IMR-90 (cell line): ENCODE results near the gene LETM1. TPM values are rescaled to one million over a fixed set of nuclear protein-coding genes. Genes with fewer than 3 reads are reported as not detected.

ENCODE experiments used
- ATAC-seq: fragments of 200-7000 bp; cut with Tn5 transposase; 2 replicates; pipeline ENCODE4 v1.9.1; 2020; ENCODE audit warnings: low read depth, mild to moderate bottlenecking, moderate library complexity
- BruUV-seq: library from RNA; stranded (reverse); fragments of 400-500 nt; replicated peaks from 2 replicates; lab custom pipeline; 2021; lab: Mats Ljungman, UMichigan
- CTCF ChIA-PET: fragments of 300-600 bp; formaldehyde crosslinking; extraction: SDS; loops from one replicate; lab custom pipeline; 2021; ENCODE audit warnings: antibody characterized with exemption; lab: Yijun Ruan, JAX
- POLR2A ChIA-PET: fragments of 300-600 bp; sonication (Branson Sonifier 250); formaldehyde crosslinking; loops from one replicate; lab custom pipeline; 2022; ENCODE audit warnings: antibody characterized with exemption; ENCODE audit not compliant: unreplicated experiment; lab: Charles Lee
- DNase-seq: peaks from one replicate; pipeline ENCODE4 v3.0.0; 2013
- H2AFZ ChIP-seq: replicated peaks from 2 replicates; pipeline ENCODE3; 2013; ENCODE audit warnings: low read length, mild to moderate bottlenecking; ENCODE audit not compliant: poor library complexity
- H2AK5ac ChIP-seq: 2 replicates; pipeline ENCODE4 v1.6.1; 2013; ENCODE audit warnings: low read depth, low read length, inconsistent platforms
- H2AK9ac ChIP-seq: replicated peaks from 2 replicates; pipeline ENCODE3; 2013; ENCODE audit warnings: mild to moderate bottlenecking, low read depth, low read length, moderate library complexity; ENCODE audit not compliant: poor library complexity
- H2BK120ac ChIP-seq: 2 replicates; pipeline ENCODE4 v1.6.1; 2013; ENCODE audit warnings: low read depth, low read length, inconsistent platforms
- H2BK15ac ChIP-seq: 3 replicates; pipeline ENCODE4 v1.6.1; 2013; ENCODE audit warnings: low read depth, low read length, inconsistent platforms
- H2BK20ac ChIP-seq: 2 replicates; pipeline ENCODE4 v1.6.1; 2013; ENCODE audit warnings: low read depth, mild to moderate bottlenecking, inconsistent platforms, low read length, moderate library complexity
- H2BK5ac ChIP-seq: 2 replicates; pipeline ENCODE4 v1.6.1; 2013; ENCODE audit warnings: mild to moderate bottlenecking, low read depth, low read length, inconsistent platforms; ENCODE audit not compliant: poor library complexity, severe bottlenecking
- H3K14ac ChIP-seq: replicated peaks from 2 replicates; pipeline ENCODE4 v1.6.1; 2013; ENCODE audit warnings: low read depth, low read length, inconsistent platforms
- H3K18ac ChIP-seq: 2 replicates; pipeline ENCODE4 v1.6.1; 2013; ENCODE audit warnings: low read depth, low read length, control low read depth
- H3K23ac ChIP-seq: 2 replicates; pipeline ENCODE4 v1.6.1; 2013; ENCODE audit warnings: low read depth, low read length, inconsistent platforms
- H3K27ac ChIP-seq: 2 replicates; pipeline ENCODE4 v1.5.1; 2013; ENCODE audit warnings: mild to moderate bottlenecking, control low read depth, low read length; ENCODE audit not compliant: insufficient read depth
- H3K27me3 ChIP-seq: 2 replicates; pipeline ENCODE4 v1.6.1; 2013; ENCODE audit warnings: low read length; ENCODE audit not compliant: control insufficient read depth, insufficient read depth
- H3K36me3 ChIP-seq: 2 replicates; pipeline ENCODE4 v1.6.1; 2013; ENCODE audit warnings: low read length, mixed read lengths; ENCODE audit not compliant: control insufficient read depth, insufficient read depth
- H3K4ac ChIP-seq: 2 replicates; pipeline ENCODE4 v1.6.1; 2013; ENCODE audit warnings: low read depth, low read length, inconsistent platforms
- H3K4me1 ChIP-seq: 2 replicates; pipeline ENCODE4 v1.6.1; 2013; ENCODE audit warnings: low read length, mixed read lengths; ENCODE audit not compliant: control insufficient read depth, insufficient read depth
- H3K4me2 ChIP-seq: 2 replicates; pipeline ENCODE4 v1.6.1; 2013; ENCODE audit warnings: low read depth, mild to moderate bottlenecking, control low read depth, low read length, moderate library complexity
- H3K4me3 ChIP-seq: 2 replicates; pipeline ENCODE4 v1.5.1; 2013; ENCODE audit warnings: low read depth, mild to moderate bottlenecking, control low read depth, low read length, moderate library complexity; ENCODE audit not compliant: insufficient read depth
- H3K56ac ChIP-seq: 2 replicates; pipeline ENCODE4 v1.6.1; 2013; ENCODE audit warnings: low read length, inconsistent platforms; ENCODE audit not compliant: insufficient read depth; ENCODE audit errors: extremely low read depth
- H3K79me1 ChIP-seq, 2 experiments: 2 replicates each; pipeline ENCODE4 v1.6.1; 2013; ENCODE audit warnings: low read length in 2 of 2, inconsistent platforms in 1 of 2, low read depth in 1 of 2
- H3K9ac ChIP-seq: 2 replicates; pipeline ENCODE4 v1.6.1; 2013; ENCODE audit warnings: low read depth, low read length, control low read depth
- H3K9me1 ChIP-seq: 2 replicates; pipeline ENCODE4 v1.6.1; 2013; ENCODE audit warnings: low read length, inconsistent platforms; ENCODE audit not compliant: insufficient read depth
- H3K9me3 ChIP-seq: 2 replicates; pipeline ENCODE4 v1.6.1; 2013; ENCODE audit warnings: low read length; ENCODE audit not compliant: control insufficient read depth, insufficient read depth
- H4K20me1 ChIP-seq: 2 replicates; pipeline ENCODE4 v1.6.1; 2013; ENCODE audit warnings: low read length, inconsistent platforms; ENCODE audit not compliant: insufficient read depth
- H4K5ac ChIP-seq: 2 replicates; pipeline ENCODE4 v1.6.1; 2013; ENCODE audit warnings: mild to moderate bottlenecking, low read depth, low read length, control low read depth
- H4K8ac ChIP-seq, 2 experiments: 2 replicates each; pipeline ENCODE4 v1.6.1; 2013; ENCODE audit warnings: low read depth in 2 of 2, low read length in 2 of 2, control low read depth in 1 of 2, inconsistent platforms in 1 of 2
- H4K91ac ChIP-seq: 2 replicates; pipeline ENCODE4 v1.6.1; 2013; ENCODE audit warnings: low read depth, low read length, inconsistent platforms; ENCODE audit not compliant: insufficient read depth
- BHLHE40 ChIP-seq: fragments of 150-350 bp; IDR thresholded peaks from 2 replicates; pipeline ENCODE4 v1.6.1; 2016; ENCODE audit warnings: mild to moderate bottlenecking, low read depth, low read length
- CEBPB ChIP-seq: IDR thresholded peaks from 2 replicates; pipeline ENCODE4 v1.6.1; 2012; ENCODE audit warnings: low read depth, low read length, improper control_type of control experiment
- CTCF ChIP-seq: conservative IDR thresholded peaks from 2 replicates; pipeline ENCODE4 v1.5.1; 2012; ENCODE audit warnings: mild to moderate bottlenecking, low read depth, low read length, improper control_type of control experiment
- FOS ChIP-seq: fragments of 150-350 bp; IDR thresholded peaks from 2 replicates; pipeline ENCODE4 v1.6.1; 2016; ENCODE audit warnings: low read depth, low read length
- MAFK ChIP-seq: IDR thresholded peaks from 2 replicates; pipeline ENCODE4 v1.6.1; 2012; ENCODE audit warnings: low read depth, low read length, improper control_type of control experiment
- MXI1 ChIP-seq: IDR thresholded peaks from 2 replicates; pipeline ENCODE4 v1.6.1; 2012; ENCODE audit warnings: low read depth, mild to moderate bottlenecking, low read length, moderate library complexity, borderline replicate concordance
- POLR2A ChIP-seq: IDR thresholded peaks from 2 replicates; pipeline ENCODE4 v1.6.1; 2012; ENCODE audit warnings: mild to moderate bottlenecking, low read depth, low read length
- RAD21 ChIP-seq: IDR thresholded peaks from 2 replicates; pipeline ENCODE4 v1.6.1; 2012; ENCODE audit warnings: low read length, improper control_type of control experiment
- USF2 ChIP-seq: fragments of 150-350 bp; IDR thresholded peaks from 2 replicates; pipeline ENCODE4 v1.6.1; 2017; ENCODE audit warnings: mild to moderate bottlenecking, antibody characterized with exemption, low read length, low read depth
- WGBS, 2 experiments: methylation state at CpG; one replicate each; pipeline versions ENCODE4 v1.1.5 to v1.1.7; 2013; ENCODE audit warnings: missing lambda C conversion rate in 2 of 2; ENCODE audit not compliant: insufficient read length in 1 of 2; ENCODE audit errors: extremely low coverage in 2 of 2; 5-methylcytosine and 5-hydroxymethylcytosine counted together
- dilution Hi-C: fragments of 300-500 bp; cut with HindIII; formaldehyde crosslinking; loops from one replicate; pipeline ENCODE4 v1.14.3; 2018; ENCODE audit warnings: low sequenced_read_pairs; ENCODE audit not compliant: unreplicated experiment
- in situ Hi-C: fragments of 300-500 bp; cut with MboI; formaldehyde crosslinking; loops from 3 replicates; pipeline ENCODE4 v1.14.3; 2019; ENCODE audit warnings: low sequenced_read_pairs, inconsistent platforms, mixed read lengths
- intact Hi-C: fragments of 100-400 bp; cut with micrococcal nuclease; formaldehyde crosslinking; loops from 2 replicates; pipeline ENCODE4 v1.10.0; 2022
- polyA plus RNA-seq, 3 experiments: library from polyadenylated mRNA; depleted of rRNA; stranded (reverse); fragments of >200 nt; gene quantifications; 2 replicates each; pipeline ENCODE4 v1.2.3, GENCODE V29; 2012; ENCODE audit warnings: low replicate concordance in 1 of 3
- total RNA-seq: library from RNA; depleted of rRNA; stranded (reverse); fragments of >200 nt; gene quantifications from 2 replicates; pipeline ENCODE4 v1.2.3, GENCODE V29; 2012

Gene LETM1
- total and polyA plus RNA-seq, 2 of the 4 experiments (the other 2 are of a cell fraction): 25.0 to 49.3 TPM

DNA sequence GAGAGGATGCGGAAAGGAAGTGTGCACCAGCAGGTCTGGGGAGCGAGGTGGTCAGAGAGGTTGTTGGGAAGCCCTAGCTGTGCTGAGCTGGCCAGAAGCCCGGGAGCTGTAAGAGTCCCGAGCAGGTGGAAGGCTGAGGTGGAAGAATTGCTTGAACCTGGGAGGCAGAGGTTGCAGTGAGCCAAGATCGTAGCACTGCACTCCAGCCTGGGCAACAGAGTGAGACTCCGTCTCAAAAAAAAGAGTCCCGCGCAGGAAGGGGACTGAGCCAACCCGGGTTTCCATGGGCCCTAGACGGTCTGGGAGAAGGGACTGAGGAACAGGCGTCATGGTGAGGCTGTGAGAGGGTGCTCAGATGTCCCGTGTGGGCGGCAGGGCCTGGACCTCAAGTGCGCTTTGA is 75.5 kb downstream of the LETM1 start:
- no peak for TF ChIP-seq USF2
- no peak for TF ChIP-seq CEBPB
- no peak for TF ChIP-seq MAFK
- no peak for TF ChIP-seq FOS
- no peak for TF ChIP-seq MXI1
- no peak for TF ChIP-seq BHLHE40
- no peak for TF ChIP-seq CTCF
- TF ChIP-seq RAD21: no peak
- TF ChIP-seq POLR2A: no peak
- Histone ChIP-seq H3K56ac (no peak overlapping the region), H3K79me1 (no peaks in the 10 kb centered on the region), H3K9me1 (no peaks in the 10 kb centered on the region), H2AFZ (no peak overlapping the region), H4K5ac (no peak overlapping the region), H3K36me3 (no peaks in the 10 kb centered on the region), H2AK9ac (no peak overlapping the region), H3K14ac (no peak overlapping the region), H2BK15ac (no peak overlapping the region), H3K23ac (no peak overlapping the region), H4K8ac (no peak overlapping the region), H4K20me1 (no peaks in the 10 kb centered on the region), H3K4me3 (no peak overlapping the region), H2BK20ac (no peak overlapping the region), H3K4me1 (peaks cover 6% of the 10 kb centered on the region; the same call in 1 of the 2 replicates), H3K18ac (no peak overlapping the region), H4K91ac (no peak overlapping the region), H3K4ac (no peak overlapping the region), H3K9ac (no peak overlapping the region), H2AK5ac (no peak overlapping the region), H2BK120ac (no peak overlapping the region), H3K27ac (no peak overlapping the region), H3K4me2 (no peak overlapping the region), H3K27me3 (peaks cover 10% of the 10 kb centered on the region; the same call in 1 of the 2 replicates), H2BK5ac (no peak overlapping the region), H3K9me3 (no peaks in the 10 kb centered on the region)
- POLR2A ChIA-PET: no interaction called here
- no TSS peak for BruUV-seq
- intact Hi-C loops: no loop called here
- ATAC-seq (no peak), DNase-seq (no peak)
- in situ Hi-C loops: no loop called here
- CTCF ChIA-PET: no interaction called here
- dilution Hi-C loops: no loop called here
- 82% methylated on average over 6 of the region's 14 CpGs; no CpG with 5 or more reads in 1 of the 2 experiments for WGBS, 2 experiments
